ENCODE results near the gene STAT3. TPM values are rescaled to one million over a fixed set of nuclear protein-coding genes. Genes with fewer than 3 reads are reported as not detected.

Gene STAT3
- total RNA-seq, 4 donors from 2014 or later = 134 to 255 (median 180) TPM

DNA sequence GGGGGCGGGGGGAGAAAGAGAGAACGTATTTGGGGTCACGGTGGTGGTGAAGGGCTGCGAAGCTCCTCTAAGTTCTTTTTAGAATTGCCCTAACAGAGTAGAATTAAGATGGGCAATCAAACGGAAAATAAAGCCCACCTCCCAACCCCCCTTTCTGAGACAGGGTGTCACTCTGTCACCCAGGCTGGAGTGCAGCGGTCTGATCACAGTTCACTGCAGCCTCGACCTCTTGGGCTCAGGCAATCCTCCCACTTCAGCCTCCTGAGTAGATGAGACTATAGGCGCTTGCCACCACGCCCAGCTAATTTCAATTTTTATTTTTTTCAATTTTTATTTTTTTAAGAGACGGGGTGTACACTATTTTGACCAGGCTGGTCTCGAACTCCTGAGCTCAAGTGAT, 35.5 kb upstream of the STAT3 start:
- TF ChIP-seq, protein P1, sequence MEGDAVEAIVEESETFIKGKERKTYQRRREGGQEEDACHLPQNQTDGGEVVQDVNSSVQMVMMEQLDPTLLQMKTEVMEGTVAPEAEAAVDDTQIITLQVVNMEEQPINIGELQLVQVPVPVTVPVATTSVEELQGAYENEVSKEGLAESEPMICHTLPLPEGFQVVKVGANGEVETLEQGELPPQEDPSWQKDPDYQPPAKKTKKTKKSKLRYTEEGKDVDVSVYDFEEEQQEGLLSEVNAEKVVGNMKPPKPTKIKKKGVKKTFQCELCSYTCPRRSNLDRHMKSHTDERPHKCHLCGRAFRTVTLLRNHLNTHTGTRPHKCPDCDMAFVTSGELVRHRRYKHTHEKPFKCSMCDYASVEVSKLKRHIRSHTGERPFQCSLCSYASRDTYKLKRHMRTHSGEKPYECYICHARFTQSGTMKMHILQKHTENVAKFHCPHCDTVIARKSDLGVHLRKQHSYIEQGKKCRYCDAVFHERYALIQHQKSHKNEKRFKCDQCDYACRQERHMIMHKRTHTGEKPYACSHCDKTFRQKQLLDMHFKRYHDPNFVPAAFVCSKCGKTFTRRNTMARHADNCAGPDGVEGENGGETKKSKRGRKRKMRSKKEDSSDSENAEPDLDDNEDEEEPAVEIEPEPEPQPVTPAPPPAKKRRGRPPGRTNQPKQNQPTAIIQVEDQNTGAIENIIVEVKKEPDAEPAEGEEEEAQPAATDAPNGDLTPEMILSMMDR (IDR thresholded peaks at IDR 0.05; ENCODE audit: low read depth) = no peak

GRCh38 chr17:42422958-42423712, 34.9 kb upstream of the STAT3 start, which contains the start of gene CAVIN1:
CAVIN1 (minus strand) TSS chr17:42423256; CDS start chr17:42423097, 159 bp downstream.
- TF ChIP-seq, protein P1 (IDR thresholded peaks at IDR 0.05; ENCODE audit: low read depth) = no peak

- TF ChIP-seq, protein P1 (IDR thresholded peaks at IDR 0.05; ENCODE audit: low read depth) = no peak
These were observed 34.2 kb upstream of the STAT3 start for GRCh38 chr17:42422412-42422957.

- TF ChIP-seq, protein P1 (IDR thresholded peaks at IDR 0.05; ENCODE audit: low read depth) = no peak
These were observed 33.5 kb upstream of the STAT3 start for GRCh38 chr17:42421507-42422338.

- TF ChIP-seq, protein P1 (IDR thresholded peaks at IDR 0.05; ENCODE audit: low read depth) = no peak
These were observed 32.9 kb upstream of the STAT3 start for GRCh38 chr17:42421136-42421506.

DNA sequence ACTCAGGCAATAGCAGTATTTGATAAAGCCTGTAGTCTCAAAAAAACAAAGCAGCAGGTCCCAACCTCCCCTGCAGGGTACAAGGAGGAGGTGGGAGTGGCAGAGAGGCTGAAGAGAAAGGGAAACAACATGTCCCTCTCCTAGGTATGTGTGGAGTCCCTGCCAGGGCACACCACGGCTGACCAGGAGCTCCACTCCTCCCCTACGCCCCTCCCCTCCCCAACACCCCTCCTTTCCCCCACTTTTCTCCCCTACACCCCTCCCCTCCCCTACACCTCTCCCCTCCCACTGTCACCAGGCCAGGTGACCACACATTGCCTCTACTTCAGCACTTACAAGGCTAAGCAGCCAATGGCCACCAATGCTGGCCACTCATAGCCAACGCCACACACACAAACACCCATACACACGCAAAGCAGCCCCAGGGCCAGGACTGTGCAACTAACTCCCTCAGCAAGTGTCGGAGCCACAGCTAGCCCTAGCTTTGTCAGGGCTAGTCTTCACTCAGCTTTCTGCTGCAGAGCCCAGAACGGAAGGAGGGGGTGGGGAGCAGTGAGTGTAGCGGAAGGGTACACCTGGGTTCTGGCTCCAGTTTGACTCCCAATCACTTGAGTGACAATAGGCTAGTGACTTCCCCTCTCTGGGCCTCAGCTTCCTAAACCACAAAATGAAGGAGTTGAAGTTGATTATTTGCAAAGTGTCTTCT, 26.6 kb upstream of the STAT3 start:
- TF ChIP-seq, protein P1 (IDR thresholded peaks at IDR 0.05; ENCODE audit: low read depth) = no peak

All from subcutaneous adipose tissue (tissue), 4 donors.